ENCODE measurements around the gene GOLPH3. TPM values are rescaled to one million over a fixed set of nuclear protein-coding genes. Genes with fewer than 3 reads are reported as not detected.

Gene GOLPH3
- total and polyA plus RNA-seq, 8 donors = 77.0 to 93.8 (median 85.6) TPM

- DNase-seq = no peak
- peaks cover 0 to 6% of the 10 kb centered on the region in 2 donors for H3K36me3 ChIP-seq
Measured at GRCh38 chr5:32160228-32160627, 13.9 kb downstream of the GOLPH3 start.

GRCh38 chr5:32159328-32160072, 14.6 kb downstream of the GOLPH3 start:
- DNase-seq = no peak
- Histone ChIP-seq H3K9me3 (no peaks in the 10 kb centered on the region), H3K4me1 (peaks cover 2 to 65% of the 10 kb centered on the region in 2 donors), H3K27me3 (no peaks in the 10 kb centered on the region), H3K36me3 (peaks cover 0 to 5% of the 10 kb centered on the region in 2 donors), H3K4me3 (no peak overlapping the region), H3K27ac (no peak overlapping the region)
- intact Hi-C loops (cut with DNase I) = no loop called here
- ATAC-seq = no peak
- TF ChIP-seq, protein P1, sequence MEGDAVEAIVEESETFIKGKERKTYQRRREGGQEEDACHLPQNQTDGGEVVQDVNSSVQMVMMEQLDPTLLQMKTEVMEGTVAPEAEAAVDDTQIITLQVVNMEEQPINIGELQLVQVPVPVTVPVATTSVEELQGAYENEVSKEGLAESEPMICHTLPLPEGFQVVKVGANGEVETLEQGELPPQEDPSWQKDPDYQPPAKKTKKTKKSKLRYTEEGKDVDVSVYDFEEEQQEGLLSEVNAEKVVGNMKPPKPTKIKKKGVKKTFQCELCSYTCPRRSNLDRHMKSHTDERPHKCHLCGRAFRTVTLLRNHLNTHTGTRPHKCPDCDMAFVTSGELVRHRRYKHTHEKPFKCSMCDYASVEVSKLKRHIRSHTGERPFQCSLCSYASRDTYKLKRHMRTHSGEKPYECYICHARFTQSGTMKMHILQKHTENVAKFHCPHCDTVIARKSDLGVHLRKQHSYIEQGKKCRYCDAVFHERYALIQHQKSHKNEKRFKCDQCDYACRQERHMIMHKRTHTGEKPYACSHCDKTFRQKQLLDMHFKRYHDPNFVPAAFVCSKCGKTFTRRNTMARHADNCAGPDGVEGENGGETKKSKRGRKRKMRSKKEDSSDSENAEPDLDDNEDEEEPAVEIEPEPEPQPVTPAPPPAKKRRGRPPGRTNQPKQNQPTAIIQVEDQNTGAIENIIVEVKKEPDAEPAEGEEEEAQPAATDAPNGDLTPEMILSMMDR (IDR thresholded peaks at IDR 0.05) = no peak

More at GRCh38 chr5:32160228-32160627, 13.9 kb downstream of the GOLPH3 start:
- no peak for ATAC-seq
- H3K27ac ChIP-seq = no peak overlapping the region
- H3K4me3 ChIP-seq = no peak overlapping the region
- H3K4me1 ChIP-seq = peaks cover 2 to 67% of the 10 kb centered on the region in 2 donors
- intact Hi-C loops (cut with DNase I) = no loop called here
- H3K9me3 ChIP-seq = no peaks in the 10 kb centered on the region
- no peaks in the 10 kb centered on the region for H3K27me3 ChIP-seq
- TF ChIP-seq, protein P1 (IDR thresholded peaks at IDR 0.05) = no peak

DNA sequence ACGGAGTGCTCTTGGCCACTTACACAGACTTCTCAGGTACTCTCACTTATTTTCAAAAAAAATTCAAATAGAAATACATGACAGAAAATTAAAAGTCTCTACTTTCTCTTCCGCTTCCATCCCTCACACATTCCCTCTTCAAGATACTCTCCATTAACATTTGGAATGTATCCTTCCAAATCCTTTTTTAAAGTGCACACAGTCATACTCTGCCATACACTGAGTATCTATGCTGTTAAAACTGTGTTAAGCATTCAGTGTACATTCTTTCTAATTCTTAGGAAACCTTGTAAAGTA, 15.5 kb downstream of the GOLPH3 start:
- H3K27ac ChIP-seq = no peak overlapping the region
- no peaks in the 10 kb centered on the region for H3K9me3 ChIP-seq
- H3K4me3 ChIP-seq = no peak overlapping the region
- intact Hi-C loops (cut with DNase I) = no loop called here
- peaks cover 2 to 65% of the 10 kb centered on the region in 2 donors for H3K4me1 ChIP-seq
- H3K36me3 ChIP-seq = peaks cover 0 to 5% of the 10 kb centered on the region in 2 donors
- no peaks in the 10 kb centered on the region for H3K27me3 ChIP-seq
- DNase-seq (no peak), ATAC-seq (peak; percentile 21)
- TF ChIP-seq, protein P1 (IDR thresholded peaks at IDR 0.05) = no peak

GRCh38 chr5:32157078-32157477, 17.0 kb downstream of the GOLPH3 start:
- Histone ChIP-seq H3K4me3 (no peak overlapping the region), H3K27ac (no peak overlapping the region), H3K27me3 (no peaks in the 10 kb centered on the region), H3K4me1 (peaks cover 2 to 65% of the 10 kb centered on the region in 2 donors), H3K36me3 (peaks cover 0 to under 1% of the 10 kb centered on the region in 2 donors), H3K9me3 (no peaks in the 10 kb centered on the region)
- ATAC-seq = no peak
- no peak for DNase-seq
- intact Hi-C loops (cut with DNase I) = no loop called here
- TF ChIP-seq, protein P1 (IDR thresholded peaks at IDR 0.05) = no peak

DNA sequence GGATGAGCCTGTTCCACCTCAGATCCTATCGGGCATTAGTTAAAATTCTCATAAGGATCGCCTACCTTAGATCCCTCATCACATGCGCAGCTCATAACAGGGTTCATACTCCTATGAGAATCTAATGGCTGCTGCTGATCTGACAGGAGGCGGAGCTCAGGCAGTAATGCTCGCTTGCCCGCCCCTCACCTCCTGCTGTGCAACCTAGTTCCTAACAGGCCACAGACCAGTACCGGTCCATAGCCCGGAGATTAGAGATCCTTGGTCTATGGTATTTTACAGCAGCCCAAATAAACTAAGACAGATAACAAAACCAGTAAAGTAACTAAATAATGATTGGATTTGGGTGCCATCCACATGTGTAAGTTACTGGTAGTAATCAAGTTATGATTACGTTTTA, 17.5 kb downstream of the GOLPH3 start:
- ATAC-seq = no peak
- no peak overlapping the region for H3K27ac ChIP-seq

More for the DNA sequence above, 17.5 kb downstream of the GOLPH3 start:
- Histone ChIP-seq H3K9me3 (no peaks in the 10 kb centered on the region), H3K4me3 (no peak overlapping the region), H3K36me3 (peaks cover 0 to 5% of the 10 kb centered on the region in 2 donors), H3K4me1 (peaks cover 2 to 67% of the 10 kb centered on the region in 2 donors), H3K27me3 (no peaks in the 10 kb centered on the region)
- TF ChIP-seq, protein P1 (IDR thresholded peaks at IDR 0.05) = no peak
- intact Hi-C loops (cut with DNase I) = no loop called here
- DNase-seq = no peak
